Lower leg skin (tissue), 3 donors: Measurements from ENCODE around the gene C6orf136.

Experiments used
- POLR2A ChIP-seq, 2 donors: fragments of 450-650 bp; IDR thresholded peaks; one replicate each; pipeline ENCODE4 v1.6.1; 2016 to 2017; ENCODE audit warnings: antibody characterized with exemption in 2 of 2, mild to moderate bottlenecking in 1 of 2, moderate library complexity in 1 of 2
- TF ChIP-seq, protein P1 (sequence below), 3 donors: fragments of 450-650 bp; IDR thresholded peaks; one replicate each; pipeline ENCODE4 v1.5.1; 2016; ENCODE audit warnings: antibody characterized with exemption in 3 of 3, mild to moderate bottlenecking in 3 of 3, moderate library complexity in 2 of 3

DNA sequence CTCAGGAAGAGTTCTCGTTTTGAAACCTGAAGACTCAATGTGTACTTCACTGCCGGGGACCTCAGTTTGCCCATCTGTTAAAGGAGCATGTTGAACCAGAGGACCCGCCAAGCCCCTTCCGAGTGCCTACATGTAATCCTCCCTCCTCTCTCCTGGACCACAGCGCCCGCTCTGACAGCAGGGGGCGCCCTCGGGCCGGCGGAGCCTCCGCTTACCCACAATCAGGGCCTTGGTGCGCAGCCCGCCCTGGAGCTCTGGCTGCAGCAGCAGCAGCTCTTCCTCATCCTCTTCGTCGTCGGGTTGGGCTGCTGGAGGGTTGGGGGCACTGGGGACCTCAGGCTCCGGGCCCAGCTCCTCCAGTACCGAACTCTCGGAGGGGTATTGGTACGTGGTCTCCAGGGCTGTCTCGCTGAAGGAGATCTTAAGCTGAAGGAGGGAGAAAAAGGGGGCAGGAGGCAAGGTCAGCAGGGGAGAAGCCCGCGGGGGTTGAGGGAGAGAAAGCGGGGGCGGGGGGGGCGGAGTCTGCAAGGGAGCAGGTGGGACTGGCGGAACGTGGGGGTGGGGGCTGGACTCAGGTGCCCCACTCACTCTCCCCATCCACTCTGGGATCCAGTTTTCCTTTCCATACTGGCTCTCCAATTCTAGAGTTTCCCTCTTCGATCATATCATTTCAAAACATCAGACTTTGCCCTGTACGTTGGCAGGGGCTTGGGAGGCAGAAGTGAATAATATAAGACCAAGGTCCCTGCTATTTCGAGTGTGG, 32.2 kb downstream of the C6orf136 start:
- TF ChIP-seq, protein P1, sequence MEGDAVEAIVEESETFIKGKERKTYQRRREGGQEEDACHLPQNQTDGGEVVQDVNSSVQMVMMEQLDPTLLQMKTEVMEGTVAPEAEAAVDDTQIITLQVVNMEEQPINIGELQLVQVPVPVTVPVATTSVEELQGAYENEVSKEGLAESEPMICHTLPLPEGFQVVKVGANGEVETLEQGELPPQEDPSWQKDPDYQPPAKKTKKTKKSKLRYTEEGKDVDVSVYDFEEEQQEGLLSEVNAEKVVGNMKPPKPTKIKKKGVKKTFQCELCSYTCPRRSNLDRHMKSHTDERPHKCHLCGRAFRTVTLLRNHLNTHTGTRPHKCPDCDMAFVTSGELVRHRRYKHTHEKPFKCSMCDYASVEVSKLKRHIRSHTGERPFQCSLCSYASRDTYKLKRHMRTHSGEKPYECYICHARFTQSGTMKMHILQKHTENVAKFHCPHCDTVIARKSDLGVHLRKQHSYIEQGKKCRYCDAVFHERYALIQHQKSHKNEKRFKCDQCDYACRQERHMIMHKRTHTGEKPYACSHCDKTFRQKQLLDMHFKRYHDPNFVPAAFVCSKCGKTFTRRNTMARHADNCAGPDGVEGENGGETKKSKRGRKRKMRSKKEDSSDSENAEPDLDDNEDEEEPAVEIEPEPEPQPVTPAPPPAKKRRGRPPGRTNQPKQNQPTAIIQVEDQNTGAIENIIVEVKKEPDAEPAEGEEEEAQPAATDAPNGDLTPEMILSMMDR (IDR thresholded peaks at IDR 0.05): peak in 2 of 3 donors; percentile 7 to 97
- no peak for TF ChIP-seq POLR2A (IDR thresholded peaks at IDR 0.05)
